ENCODE measurements around the gene CPA4. TPM values are rescaled to one million over a fixed set of nuclear protein-coding genes. Genes with fewer than 3 reads are reported as not detected.

The CPA4 gene
- total RNA-seq, 1 donor from 2014 or later: 63.8 TPM

DNA sequence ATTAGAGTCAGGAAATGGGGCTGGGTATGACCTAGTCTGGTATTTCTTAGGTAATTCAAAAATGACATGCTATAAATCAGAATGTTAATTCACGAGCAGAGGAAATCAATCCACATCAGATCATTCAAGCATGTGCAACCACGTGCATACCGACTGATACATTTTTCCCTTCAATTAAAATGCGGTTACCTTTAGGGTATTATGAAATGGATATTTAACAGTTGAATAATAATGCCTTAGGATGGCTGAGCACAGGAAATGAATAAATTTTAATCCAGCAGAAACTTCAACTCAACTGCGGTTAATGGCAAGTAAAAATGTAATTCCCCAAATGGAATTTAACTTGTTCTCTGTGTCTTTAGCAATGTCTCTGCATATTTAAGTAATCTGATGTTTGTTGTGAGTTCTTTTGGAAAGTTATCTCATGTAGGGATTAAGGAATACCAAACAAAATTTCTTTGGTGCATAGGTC, 17.1 kb upstream of the CPA4 start:
- peak; percentile 70 for DNase-seq

DNA sequence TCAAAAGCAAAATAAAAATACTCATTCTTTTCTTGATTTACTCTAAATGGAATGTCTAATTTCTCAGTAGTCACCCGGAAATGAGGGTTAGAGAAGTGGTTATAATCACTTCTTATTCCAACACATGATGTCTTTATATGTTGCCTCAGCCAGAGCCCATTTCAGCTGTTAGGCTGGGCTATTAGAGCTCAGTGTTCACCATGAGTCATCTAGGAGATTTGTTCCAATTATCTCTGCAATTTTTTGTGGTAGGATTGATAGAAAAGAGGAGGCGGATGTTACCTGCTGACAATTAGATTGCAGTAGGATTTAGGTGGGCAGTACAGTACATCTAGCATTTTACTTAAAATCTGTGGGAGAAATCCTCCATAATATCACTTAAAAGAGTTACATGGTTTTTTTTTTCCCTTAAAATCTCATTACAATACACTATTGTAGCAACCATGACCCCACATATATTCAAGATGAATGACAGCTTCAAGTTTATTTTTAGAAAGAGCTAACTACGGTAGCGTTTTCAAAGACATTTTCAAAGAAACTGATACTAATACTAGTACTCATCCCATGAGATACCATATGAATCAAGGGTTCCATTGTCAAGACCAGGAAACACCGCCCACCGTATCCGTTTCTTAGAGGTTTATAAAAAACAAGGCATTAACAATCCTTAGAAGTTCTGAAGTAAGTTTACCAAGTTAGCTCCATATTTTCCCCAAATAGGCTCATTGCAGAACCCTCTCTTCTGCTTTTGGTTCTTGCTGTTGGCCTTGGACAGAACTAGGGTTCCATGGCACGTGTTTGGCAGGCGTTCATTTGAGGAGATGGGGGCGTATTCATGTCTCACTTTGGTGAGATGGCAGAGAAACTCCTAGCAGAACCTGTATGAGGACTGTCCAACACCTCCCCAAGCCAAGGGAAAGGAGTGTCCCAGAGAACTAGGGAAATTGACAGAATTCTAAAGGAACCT, 15.9 kb upstream of the CPA4 start:
- DNase-seq: peak; percentile 66

DNA sequence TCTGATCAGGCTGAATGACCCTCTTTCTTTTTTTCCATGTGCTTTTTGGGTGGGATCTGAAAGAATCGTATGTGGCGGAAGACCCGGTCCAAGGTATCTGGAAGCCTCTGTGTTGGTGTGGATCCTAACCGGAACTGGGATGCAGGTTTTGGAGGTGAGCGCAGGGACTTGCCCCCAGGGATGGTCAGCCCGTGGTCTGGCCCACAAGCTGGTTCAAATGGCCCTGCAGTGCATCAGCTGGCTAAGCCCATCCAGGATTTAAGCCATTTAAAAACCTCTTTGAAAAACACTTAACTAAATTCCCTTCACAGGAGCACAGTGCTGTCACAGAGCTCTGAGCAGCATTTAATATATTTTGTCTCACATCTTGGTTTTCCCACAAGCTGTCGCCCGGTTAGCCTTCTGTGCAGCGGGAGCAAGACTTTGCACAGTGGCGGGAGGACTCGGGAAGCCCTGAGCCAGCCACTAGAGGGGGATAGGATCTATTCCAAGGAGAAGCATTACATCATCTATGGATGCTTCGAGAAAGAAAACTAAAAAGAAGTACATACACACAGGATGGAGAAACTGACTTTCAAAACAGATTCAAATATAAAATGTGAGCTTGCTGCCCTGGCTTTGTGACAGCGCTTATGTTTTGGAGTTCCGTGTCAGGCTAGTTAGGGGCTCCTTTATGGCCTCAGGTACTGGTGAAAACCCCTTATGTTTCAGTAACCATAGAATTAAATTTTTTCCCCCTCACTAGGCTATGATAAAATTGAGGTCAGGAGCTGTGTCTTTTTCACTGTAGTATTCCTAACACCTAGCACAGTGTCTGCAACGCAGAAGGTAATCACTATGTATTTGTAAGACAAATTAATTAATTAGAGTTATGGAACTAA, 15.0 kb upstream of the CPA4 start:
- DNase-seq: peak; percentile 83

DNA sequence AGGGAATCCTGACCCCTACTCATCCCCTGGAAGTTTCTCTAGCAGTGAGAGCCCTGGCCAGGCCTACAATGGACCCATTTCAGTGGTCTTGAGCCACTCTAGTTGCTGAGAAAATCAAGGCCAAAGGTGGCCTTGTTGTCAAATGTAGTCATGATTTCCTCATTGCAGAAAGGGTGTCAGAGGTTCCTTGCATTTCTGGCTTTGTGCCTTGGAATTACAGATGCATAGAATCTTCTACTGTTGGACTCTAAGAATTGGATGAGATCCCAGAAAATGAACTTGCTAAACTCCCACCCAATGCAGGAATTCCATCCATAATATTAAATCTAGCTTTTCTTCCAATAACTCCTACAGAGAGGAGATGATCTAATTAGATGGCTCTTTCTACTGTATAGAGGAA, 14.1 kb upstream of the CPA4 start:
- peak; percentile 99 for DNase-seq

DNA sequence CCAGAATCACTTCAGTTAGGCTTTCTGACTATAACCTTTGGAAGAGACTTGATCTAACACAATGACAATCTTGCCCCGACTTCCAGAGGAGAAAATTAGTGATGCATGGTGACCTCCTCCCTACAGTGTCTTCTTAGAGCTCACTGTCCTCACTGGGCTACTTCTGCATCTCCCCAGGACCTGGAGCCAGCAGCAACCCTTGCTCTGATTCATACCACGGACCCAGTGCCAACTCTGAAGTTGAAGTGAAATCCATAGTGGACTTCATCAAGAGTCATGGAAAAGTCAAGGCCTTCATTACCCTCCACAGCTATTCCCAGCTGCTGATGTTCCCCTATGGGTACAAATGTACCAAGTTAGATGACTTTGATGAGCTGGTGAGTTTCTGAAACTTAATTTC, 13.7 kb upstream of the CPA4 start:
- DNase-seq: no peak

DNA sequence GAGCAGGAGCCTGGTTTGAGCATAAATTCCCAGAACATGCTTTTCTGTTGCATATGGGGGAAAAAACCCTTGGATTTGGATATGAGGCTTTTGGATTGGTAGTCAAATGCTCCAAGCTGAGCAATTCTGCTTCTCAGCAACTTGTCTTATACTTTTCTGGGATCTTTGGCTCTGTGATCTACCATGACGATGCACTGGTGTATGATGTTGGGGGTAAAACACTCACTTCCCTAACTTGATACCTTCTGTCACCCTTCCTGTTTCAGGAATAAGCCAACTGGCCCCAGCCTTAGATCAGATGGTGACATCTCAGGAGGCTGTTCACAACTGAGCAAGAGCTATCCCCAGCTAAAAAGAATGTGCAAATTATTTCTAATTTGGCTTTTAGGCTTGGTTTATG, 13.1 kb upstream of the CPA4 start:
- peak; percentile 94 for DNase-seq

DNA sequence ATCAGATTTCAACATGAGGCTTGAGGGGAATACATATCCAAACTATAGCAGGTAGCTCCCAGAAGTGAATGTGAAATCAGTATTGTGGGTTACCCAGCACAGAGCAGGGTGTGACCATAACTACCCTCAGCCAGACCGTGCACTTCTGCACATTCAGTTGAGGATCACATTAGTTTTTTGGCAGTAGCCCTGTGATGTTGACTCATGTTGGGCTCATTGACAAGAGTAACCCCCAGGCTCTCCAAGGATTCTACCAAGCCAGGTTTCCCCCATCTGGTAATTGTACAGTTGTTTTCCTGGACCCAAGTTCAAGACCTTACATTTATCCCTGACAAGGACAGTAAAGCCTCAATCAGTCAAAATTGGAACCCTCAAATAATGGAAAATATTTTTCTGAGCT, 11.7 kb upstream of the CPA4 start:
- DNase-seq: peak; percentile 93

DNA sequence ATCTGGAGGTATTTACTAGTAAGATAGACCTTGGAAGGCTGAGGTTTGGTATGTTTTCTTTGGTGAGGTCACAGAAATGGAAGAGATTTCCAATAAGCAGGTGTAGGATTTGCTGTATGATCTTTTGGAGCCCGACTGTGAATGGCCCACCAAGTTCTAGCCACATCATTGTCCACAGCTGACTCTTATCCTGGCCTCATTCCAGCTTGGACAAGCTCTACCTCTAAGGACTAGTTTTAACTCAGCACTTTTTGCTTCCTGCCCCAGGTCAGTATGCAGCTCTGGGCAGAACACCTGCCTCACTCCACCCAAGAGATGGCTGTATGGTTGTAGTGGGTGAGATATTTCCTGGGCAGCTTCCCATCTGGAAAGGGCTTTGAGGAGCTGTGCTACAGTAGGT, 6.1 kb upstream of the CPA4 start:
- no peak for DNase-seq

DNA sequence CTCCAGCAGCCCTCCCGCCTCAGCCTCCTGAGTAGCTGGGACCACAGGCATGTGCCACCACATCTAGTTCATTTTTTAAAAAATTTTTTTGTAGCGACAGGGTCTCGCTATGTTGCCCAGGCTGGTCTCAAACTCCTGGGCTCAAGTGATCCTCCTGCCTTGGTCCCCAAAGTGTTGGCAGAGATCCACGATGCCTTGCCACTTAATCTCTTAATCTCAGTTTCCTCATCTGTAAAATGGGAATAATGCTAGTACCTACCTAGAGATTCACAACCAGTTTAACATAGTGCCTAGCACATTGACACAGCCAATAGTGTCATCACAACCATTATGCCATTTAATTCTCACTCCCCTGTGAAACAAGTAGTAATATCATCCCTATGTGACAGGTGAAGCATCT, 4.8 kb upstream of the CPA4 start:
- no peak for DNase-seq

DNA sequence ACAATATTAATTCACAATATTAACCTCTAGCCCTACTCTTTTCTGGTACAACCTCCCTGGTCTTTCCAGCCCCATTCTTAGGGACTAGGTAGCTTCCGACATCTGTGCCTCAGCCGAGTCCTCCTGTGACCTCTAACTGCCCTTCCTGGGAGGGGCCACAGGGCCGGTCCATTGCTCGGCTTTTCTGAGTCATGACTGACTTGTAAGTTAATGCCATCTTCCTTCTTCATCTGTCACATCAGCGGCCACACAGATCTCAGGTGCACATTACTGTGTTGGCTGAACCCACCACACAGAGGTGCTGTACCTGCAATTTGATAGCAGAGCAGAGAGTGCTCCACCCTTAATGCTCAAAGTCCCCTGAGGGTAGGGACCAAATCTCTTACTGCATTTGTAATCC, 4.1 kb upstream of the CPA4 start:
- no peak for DNase-seq

DNA sequence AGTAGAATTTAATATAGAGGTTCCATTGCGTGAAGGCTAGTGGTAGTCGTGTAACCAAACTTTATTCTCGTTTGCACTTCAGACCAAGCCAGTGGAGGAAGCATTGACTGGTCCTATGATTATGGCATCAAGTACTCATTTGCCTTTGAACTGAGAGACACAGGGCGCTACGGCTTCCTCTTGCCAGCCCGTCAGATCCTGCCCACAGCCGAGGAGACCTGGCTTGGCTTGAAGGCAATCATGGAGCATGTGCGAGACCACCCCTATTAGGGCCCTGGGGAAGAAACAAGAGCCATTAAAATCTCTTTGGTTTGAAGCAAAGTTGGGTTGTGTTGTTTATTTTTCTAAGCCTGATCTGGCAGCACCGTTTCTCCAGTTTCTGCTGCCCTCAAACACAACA, 3.5 kb upstream of the CPA4 start:
- no peak for DNase-seq

DNA sequence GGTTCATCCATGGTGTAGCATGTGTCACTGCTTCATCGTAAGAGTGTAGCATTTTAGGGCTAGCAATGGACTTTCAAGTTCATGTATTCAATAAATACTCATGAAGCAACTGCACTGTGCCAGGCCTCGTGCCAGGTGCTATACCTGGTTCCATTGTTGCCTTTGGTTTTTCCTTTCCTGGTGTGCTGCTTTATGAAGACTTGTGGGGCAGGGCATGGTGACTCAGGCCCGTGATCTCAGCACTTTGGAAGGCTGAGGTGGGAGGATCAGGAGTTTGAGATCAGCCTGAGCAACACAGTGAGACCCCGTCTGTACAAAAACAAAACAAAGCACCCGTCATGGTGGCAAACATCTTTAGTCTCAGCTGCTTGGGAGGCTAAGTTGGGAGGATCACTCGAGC, 2.2 kb upstream of the CPA4 start:
- no peak for DNase-seq

DNA sequence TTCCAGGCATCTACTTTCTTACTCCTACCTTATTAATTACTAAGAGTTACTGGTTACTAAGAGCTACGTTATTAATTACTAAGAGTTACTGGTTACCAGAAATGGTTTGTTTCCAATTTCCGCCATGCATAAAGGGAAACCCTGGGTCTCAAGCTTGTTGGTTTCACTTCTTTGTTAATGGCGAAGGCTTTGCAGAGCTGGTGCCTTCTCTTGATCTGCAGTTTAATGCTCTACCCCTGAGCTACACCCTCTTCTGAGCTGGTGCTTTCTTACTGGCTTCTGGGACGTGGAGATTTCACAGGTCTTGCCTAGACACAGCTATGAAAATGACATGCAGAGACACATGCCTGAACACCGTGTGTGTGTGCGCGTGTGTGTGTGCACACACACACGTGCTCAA, 560 bp downstream of the CPA4 start:
- DNase-seq: no peak

DNA sequence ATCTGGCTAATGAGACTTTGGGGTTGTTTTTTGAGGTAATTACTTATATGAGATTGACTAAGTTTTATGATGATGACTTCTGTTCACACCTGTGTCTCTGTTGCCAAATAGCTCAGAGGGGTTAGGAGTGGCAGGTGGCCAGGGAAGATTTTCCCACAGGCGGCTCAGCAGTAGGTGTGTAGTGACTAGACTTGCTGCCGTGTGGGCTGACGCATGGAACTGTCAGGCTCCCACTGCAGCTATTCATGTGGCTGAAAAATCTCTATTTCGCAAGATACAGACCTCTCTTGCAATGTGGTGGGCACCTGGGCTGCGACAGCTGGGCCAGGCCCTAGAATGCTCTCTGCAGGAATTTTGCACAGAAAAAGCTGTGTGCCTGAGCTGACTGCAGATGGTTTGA, 1.4 kb downstream of the CPA4 start:
- DNase-seq: peak; percentile 71

DNA sequence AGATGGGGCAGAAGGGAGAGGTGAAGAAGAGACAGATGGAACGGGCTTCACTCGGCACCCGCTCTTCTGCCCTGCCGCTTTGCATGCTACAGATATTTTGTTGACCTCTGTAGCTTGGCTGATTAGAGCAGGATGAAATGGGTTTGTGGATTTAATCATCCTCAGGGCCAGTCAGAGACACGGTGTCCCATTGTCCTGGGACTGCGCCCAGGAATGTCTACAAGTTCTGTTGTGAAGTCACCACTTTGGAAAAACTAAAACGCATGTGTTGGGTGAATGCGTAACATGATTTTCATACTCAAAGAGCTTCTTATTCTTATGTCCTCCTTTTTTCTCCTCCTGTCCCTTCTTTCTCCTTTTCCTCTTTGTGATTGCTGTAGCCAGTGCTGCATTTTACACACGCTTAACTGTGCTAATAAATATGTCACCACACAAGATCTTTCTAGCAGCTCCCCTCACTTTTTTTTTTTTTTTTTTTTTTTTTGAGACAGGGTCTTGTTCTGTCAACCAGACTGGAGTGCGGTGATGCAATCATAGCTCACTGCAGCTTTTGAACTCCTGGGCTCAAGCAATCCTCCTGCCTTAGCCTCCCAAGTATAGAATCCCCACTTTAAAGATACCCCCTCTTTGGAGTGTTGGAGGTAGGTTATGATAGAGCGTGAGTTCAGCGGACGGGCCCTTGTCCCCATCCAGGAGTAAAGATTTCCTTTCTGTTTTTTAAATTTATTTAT, 3.4 kb downstream of the CPA4 start:
- peak; percentile 71 for DNase-seq

DNA sequence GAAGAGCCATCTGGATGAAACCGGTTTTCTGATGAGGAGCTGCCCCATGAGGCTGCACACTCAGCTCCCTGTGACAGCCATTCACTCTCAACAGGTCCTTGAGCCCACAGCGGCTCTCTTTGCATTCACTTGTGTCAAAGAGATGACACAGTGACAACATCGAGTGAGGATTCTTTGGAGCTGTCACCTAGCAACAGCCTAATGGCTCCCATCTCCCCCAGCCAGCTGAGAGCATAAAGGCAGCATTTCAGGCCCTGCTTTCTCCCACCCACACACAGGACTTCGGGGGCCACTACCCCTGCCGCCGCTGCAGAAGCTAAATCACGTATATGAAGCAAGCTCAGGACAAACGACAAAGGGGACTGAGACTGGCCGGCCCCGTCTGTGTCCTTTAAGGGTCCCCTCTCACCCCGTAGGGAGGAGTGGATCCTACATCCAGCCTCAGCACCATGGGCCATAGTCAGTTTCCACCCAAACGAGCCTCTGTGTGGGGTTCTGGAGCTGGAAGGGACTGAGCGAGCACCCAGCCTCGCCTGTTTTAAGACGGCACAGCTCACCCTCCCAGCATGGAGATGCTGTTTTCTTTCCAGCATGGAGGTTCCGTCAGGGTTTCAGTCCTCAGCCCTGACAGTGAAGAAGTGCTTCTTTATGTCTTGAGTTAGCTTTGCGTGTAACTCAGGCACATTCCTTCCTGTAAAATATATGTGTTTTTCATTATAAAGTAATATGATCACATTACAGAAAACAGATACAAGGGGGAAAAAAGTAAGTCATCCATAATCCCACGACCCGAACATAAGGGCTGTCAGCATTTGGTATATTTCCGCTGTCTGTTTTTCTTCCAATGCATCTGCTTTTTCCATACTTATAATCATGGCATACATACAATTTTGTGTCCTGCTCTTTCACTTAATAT, 4.9 kb downstream of the CPA4 start:
- peak; percentile 98 for DNase-seq

DNA sequence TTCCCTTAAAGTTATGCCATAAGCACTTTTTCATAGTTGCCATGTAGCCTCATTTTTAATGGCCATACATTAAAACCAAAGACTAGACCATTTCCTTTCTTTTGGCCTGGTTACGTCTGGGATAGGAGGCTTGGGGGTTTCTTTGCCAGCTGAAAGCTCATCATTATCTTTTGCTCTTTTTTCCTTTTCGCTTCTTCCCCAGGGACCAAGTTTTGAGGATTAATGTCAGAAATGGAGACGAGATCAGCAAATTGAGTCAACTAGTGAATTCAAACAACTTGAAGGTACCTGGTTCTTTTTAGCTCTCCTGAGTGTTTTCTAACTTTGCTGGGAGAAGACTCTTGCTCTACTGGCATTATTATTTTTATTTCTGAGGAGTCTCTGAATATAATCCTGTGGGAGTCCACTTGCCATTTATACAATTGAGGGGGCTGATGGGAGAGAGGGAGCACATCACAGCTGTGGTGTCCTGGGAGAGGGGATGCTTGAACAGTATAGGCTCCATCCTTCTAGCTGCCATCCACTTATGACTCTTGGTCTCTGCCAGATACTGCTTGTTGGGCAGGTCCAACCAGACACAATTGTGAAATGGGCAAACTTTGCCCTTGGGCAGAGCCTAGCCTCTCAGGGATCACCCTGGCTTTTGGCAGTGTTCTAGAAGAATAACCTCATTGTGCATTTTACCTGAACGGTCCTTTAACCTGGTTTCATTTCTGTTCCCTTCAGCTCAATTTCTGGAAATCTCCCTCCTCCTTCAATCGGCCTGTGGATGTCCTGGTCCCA, 5.8 kb downstream of the CPA4 start:
- DNase-seq: no peak

DNA sequence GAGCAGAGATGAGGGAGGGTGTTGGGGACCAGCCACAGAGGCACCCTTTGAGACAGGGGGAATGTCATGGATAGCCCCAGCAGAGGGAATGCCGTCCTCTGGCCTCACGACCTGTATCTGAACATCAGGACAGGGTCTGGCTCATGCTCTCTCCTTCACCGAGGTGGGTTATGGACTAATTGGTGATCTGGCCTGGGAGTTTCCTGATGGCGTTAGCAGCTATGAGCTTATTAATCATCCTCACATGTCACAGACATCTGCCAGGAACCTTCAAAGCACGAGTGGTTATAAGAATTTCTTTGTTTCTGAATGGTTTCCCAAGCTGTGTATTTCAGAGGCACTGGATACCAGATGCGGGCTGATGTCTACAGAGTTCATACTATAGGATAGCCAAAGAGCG, 6.9 kb downstream of the CPA4 start:
- DNase-seq: peak; percentile 94

DNA sequence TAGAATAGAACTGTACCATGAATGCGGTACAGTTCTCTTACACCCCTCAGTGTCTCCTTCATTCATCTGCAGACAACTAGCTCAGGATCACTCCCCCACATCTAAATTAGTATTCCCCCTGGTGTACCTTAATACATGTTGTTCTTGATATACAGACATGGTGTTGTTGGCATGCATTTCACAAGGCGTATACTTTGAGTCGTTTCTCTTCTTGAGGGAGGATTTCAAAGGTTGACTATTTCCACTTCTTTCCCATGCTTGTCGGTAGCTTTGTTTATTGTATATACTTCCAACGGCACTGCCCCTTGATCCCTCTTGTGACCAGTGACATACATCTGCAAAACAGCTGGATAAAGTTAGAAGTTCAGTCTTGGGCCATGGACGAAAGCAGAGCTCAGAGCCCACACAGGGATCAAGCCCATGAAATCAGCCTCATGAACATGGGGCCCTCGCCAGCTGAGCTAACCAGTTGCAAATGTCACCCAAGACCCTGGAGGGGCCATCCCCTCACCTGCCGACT, 8.6 kb downstream of the CPA4 start:
- peak; percentile 11 for DNase-seq

DNA sequence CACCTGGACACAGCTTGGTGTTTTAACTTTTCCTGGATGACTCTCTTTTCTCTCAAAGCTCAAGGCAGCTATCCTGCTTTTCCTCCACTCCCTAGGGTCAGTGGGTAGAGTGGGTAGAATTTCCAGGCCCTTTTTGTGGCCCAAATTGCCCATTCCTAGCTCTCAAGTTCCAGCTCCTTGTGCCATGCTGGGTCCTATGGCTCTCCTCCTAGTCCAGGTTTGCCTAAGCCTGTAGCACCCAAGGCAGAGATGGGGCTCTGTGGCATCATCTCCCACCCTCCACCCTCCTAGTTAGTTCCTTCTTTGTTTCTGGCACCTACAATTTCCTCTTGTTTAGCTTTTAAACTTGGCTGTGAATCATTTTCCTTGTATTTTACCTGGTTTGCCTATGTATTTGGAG, 9.7 kb downstream of the CPA4 start:
- DNase-seq: no peak

All from skin of body (tissue), 2 donors.